GM12878 (cell line): ENCODE measurements around the gene PPP2R2B. TPM values are rescaled to one million over a fixed set of nuclear protein-coding genes. Genes with fewer than 3 reads are reported as not detected.

Experiments
- ATAC-seq: fragments of 200-7000 bp; cut with Tn5 transposase; 3 replicates; pipeline ENCODE4 v1.9.1; 2020; ENCODE audit warnings: mild to moderate bottlenecking, moderate library complexity
- BruUV-seq: library from RNA; stranded (reverse); fragments of 400-500 nt; replicated peaks from 2 replicates; lab custom pipeline; 2021; lab: Mats Ljungman, UMichigan
- CTCF ChIA-PET: fragments of 300-600 bp; sonication (Branson Sonifier 250); formaldehyde crosslinking; extraction: SDS; loops from one replicate; lab custom pipeline; 2021; ENCODE audit warnings: inconsistent platforms; lab: Yijun Ruan, JAX
- POLR2A ChIA-PET: fragments of 350-600 bp; formaldehyde crosslinking; extraction: SDS; loops from one replicate; lab custom pipeline; 2021; ENCODE audit warnings: inconsistent platforms; lab: Charles Lee
- RAD21 ChIA-PET: fragments of 300-600 bp; sonication (Branson Sonifier 250); formaldehyde crosslinking; loops from one replicate; lab custom pipeline; 2023; ENCODE audit warnings: antibody characterized with exemption; ENCODE audit not compliant: unreplicated experiment; lab: Charles Lee
- SMC1A ChIA-PET: fragments of 300-600 bp; sonication (Branson Sonifier 250); formaldehyde crosslinking; loops from one replicate; lab custom pipeline; 2023; ENCODE audit not compliant: unreplicated experiment, uncharacterized antibody; lab: Charles Lee
- DNase-seq: peaks from one replicate; pipeline ENCODE4 v3.0.0-alpha.2; 2011; ENCODE audit warnings: low read depth, low spot score
- FAIRE-seq: peaks from 3 replicates; lab custom pipeline; 2011; peaks lifted over from hg19 to GRCh38; lab: Jason Lieb, UNC
- H2AFZ ChIP-seq: 2 replicates; pipeline ENCODE4 v1.6.0; 2011; ENCODE audit warnings: low read depth, low read length, control low read depth; ENCODE audit not compliant: control insufficient read depth
- H3K27ac ChIP-seq: 2 replicates; pipeline ENCODE4 v1.5.1; 2011; ENCODE audit warnings: control low read depth; ENCODE audit not compliant: control insufficient read depth, insufficient read depth
- H3K27me3 ChIP-seq, 2 experiments: replicated peaks in 1 of 2; 2 replicates each; pipeline versions ENCODE4 v1.6.0 to v1.6.1; 2011; ENCODE audit warnings: low read length in 1 of 2; ENCODE audit not compliant: control insufficient read depth in 2 of 2, insufficient read depth in 2 of 2
- H3K36me3 ChIP-seq, 2 experiments: 2 replicates each; pipeline ENCODE4 v1.5.1; 2011; ENCODE audit warnings: low read length in 1 of 2; ENCODE audit not compliant: control insufficient read depth in 2 of 2, insufficient read depth in 2 of 2
- H3K4me1 ChIP-seq: 2 replicates; pipeline ENCODE4 v1.6.1; 2011; ENCODE audit warnings: mild to moderate bottlenecking, low read length, moderate library complexity, mixed read lengths; ENCODE audit not compliant: control insufficient read depth, insufficient read depth
- H3K4me2 ChIP-seq: 2 replicates; pipeline ENCODE4 v1.6.0; 2011; ENCODE audit warnings: control low read depth; ENCODE audit not compliant: control insufficient read depth, insufficient read depth
- H3K4me3 ChIP-seq: fragments of 200-600 bp; sonication (generic); 2 replicates; pipeline ENCODE4 v1.5.1; 2016
- H3K79me2 ChIP-seq: 2 replicates; pipeline ENCODE4 v1.6.0; 2011; ENCODE audit warnings: low read length; ENCODE audit not compliant: control insufficient read depth, insufficient read depth
- H3K9ac ChIP-seq: 2 replicates; pipeline ENCODE4 v1.8.0; 2011; ENCODE audit warnings: low read length, control low read depth, mixed read lengths; ENCODE audit not compliant: control insufficient read depth, insufficient read depth
- H3K9me3 ChIP-seq: replicated peaks from 3 replicates; pipeline ENCODE4 v1.5.1; 2011; ENCODE audit warnings: mild to moderate bottlenecking, low read length; ENCODE audit not compliant: control insufficient read depth, insufficient read depth
- H4K20me1 ChIP-seq: 2 replicates; pipeline ENCODE4 v1.6.0; 2011; ENCODE audit not compliant: control insufficient read depth, insufficient read depth
- BRCA1 ChIP-seq: IDR thresholded peaks from 2 replicates; pipeline ENCODE4 v1.6.1; 2011; ENCODE audit warnings: low read depth, low read length, improper control_type of control experiment
- EGR1 ChIP-seq, 2 experiments: IDR thresholded peaks; 1 replicate in 1 of 2; 2 replicates in 1 of 2; pipeline ENCODE4 v1.6.1; 2011 to 2012; ENCODE audit warnings: low read depth in 2 of 2, low read length in 2 of 2, borderline replicate concordance in 1 of 2, mild to moderate bottlenecking in 1 of 2, moderate library complexity in 1 of 2
- HCFC1 ChIP-seq: fragments of 150-350 bp; IDR thresholded peaks from 2 replicates; pipeline ENCODE4 v1.6.1; 2014; ENCODE audit warnings: low read length
- JUNB ChIP-seq: IDR thresholded peaks from 2 replicates; pipeline ENCODE4 v1.6.1; 2016; ENCODE audit warnings: antibody characterized with exemption, mild to moderate bottlenecking
- NR2C2 ChIP-seq: IDR thresholded peaks from 2 replicates; pipeline ENCODE4 v1.6.1; 2011; ENCODE audit warnings: borderline replicate concordance, low read depth; ENCODE audit not compliant: control insufficient read depth, insufficient read length
- POLR2A ChIP-seq: IDR thresholded peaks from 2 replicates; pipeline ENCODE4 v1.6.1; 2011; ENCODE audit warnings: low read depth, mild to moderate bottlenecking, low read length
- RELB ChIP-seq: fragments of 450-650 bp; IDR thresholded peaks from 2 replicates; pipeline ENCODE4 v1.6.1; 2017; ENCODE audit warnings: low read depth, mild to moderate bottlenecking, moderate library complexity
- WGBS: methylation state at CpG from one replicate; pipeline ENCODE4 v1.1.6; 2016; ENCODE audit warnings: low lambda C conversion rate; ENCODE audit not compliant: insufficient replicate concordance, insufficient coverage; ENCODE audit errors: missing lambda C conversion rate; 5-methylcytosine and 5-hydroxymethylcytosine counted together
- in situ Hi-C: fragments of 300-500 bp; cut with MboI; formaldehyde crosslinking; loops from 9 replicates; pipeline ENCODE4 v1.14.3; 2018; ENCODE audit warnings: mixed read lengths
- intact Hi-C: fragments of 100-400 bp; cut with micrococcal nuclease; formaldehyde crosslinking; loops from one replicate; pipeline ENCODE4 v1.14.2; 2022; ENCODE audit not compliant: unreplicated experiment
- polyA plus RNA-seq, 11 experiments: library from polyadenylated mRNA; depleted of rRNA in 4 of 11; unstranded in 6 of 11; stranded (reverse) in 5 of 11; fragments of >200 nt; fragmentation: Nextera tagmentation in 4 of 11; fragmentation: Illumina TruSeq in 1 of 11; extraction: Ambion mirVana in 4 of 11; extraction: Trizol in 1 of 11; gene quantifications; 1 replicate in 1 of 11; 2 replicates in 10 of 11; pipeline versions ENCODE4 v1.2.1 to v1.2.3, GENCODE V29; 2011 to 2016; ENCODE audit warnings: inconsistent platforms in 2 of 11, missing spikeins in 2 of 11, low read depth in 1 of 11
- total RNA-seq, 4 experiments: library from RNA; depleted of rRNA in 3 of 4; stranded (reverse); fragments of >200 nt in 3 of 4; fragmentation: Illumina TruSeq in 1 of 4; extraction: Trizol in 1 of 4; gene quantifications; 2 replicates each; pipeline versions ENCODE4 v1.2.1 to v1.2.3, GENCODE V29; 2013 to 2021
- TF ChIP-seq, protein P1 (sequence below): IDR thresholded peaks from 2 replicates; pipeline ENCODE4 v1.6.1; 2011; ENCODE audit warnings: borderline replicate concordance, low read depth, mild to moderate bottlenecking, moderate library complexity, mixed read lengths, low read length; ENCODE audit not compliant: insufficient read depth; ENCODE audit errors: extremely low read length

PPP2R2B gene
- total and polyA plus RNA-seq, 10 of the 15 experiments (the other 5 are each of a cell fraction or from before 2014, with no cell fraction given), result not detected

GRCh38 chr5:146902471-146902870 lies 23.9 kb upstream of the PPP2R2B start:
- Histone ChIP-seq H3K27ac (no peak overlapping the region), H3K9ac (no peak overlapping the region), H3K4me3 (no peak overlapping the region), H3K9me3 (no peaks in the 10 kb centered on the region), H3K27me3 (no peaks in the 10 kb centered on the region), H3K79me2 (no peaks in the 10 kb centered on the region), H3K4me1 (no peaks in the 10 kb centered on the region), H3K36me3 (no peaks in the 10 kb centered on the region), H2AFZ (no peak overlapping the region), H3K4me2 (no peak overlapping the region), H4K20me1 (no peaks in the 10 kb centered on the region)
- intact Hi-C loops (no loop called here), in situ Hi-C loops (no loop called here)
- TF ChIP-seq, protein P1, sequence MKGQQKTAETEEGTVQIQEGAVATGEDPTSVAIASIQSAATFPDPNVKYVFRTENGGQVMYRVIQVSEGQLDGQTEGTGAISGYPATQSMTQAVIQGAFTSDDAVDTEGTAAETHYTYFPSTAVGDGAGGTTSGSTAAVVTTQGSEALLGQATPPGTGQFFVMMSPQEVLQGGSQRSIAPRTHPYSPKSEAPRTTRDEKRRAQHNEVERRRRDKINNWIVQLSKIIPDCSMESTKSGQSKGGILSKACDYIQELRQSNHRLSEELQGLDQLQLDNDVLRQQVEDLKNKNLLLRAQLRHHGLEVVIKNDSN, result no peak
- no peak for TF ChIP-seq BRCA1
- TF ChIP-seq EGR1 (IDR thresholded peaks at IDR 0.05; ENCODE audit: borderline replicate concordance in 1 of 2, low read depth in 2 of 2, low read length in 2 of 2), result no peak
- no peak for TF ChIP-seq RELB
- no peak for TF ChIP-seq JUNB
- no peak for TF ChIP-seq POLR2A
- no peak for TF ChIP-seq NR2C2
- TF ChIP-seq HCFC1, result no peak
- ChIA-PET CTCF (no interaction called here), RAD21 (no interaction called here), SMC1A (no interaction called here), POLR2A (no interaction called here)
- no peak for ATAC-seq
- 58% methylated on average over 3 of the region's 3 CpGs for WGBS
- no TSS peak for BruUV-seq
- no peak for DNase-seq
- FAIRE-seq, result no peak
